ENCODE results near the gene SECTM1. TPM values are rescaled to one million over a fixed set of nuclear protein-coding genes. Genes with fewer than 3 reads are reported as not detected.

Gene SECTM1
- total RNA-seq, 1 donor from 2014 or later = not detected

GRCh38 chr17:82303944-82304808 is 29.4 kb downstream of the SECTM1 start:
- intact Hi-C loops (cut with micrococcal nuclease) = no loop called here
- ChIA-PET POLR2A (interaction anchor here (0.5 to 1.8 kb wide), 5 partner anchors 7 to 114 kb away, joined by 3 to 15 read pairs (median 4); partner anchors contain the start of gene HEXD), CTCF (interaction anchor here (7.2 kb wide), 1 partner anchor 17 kb away, joined by 58 read pairs; no protein-coding TSS in a partner anchor)
- no peaks in the 10 kb centered on the region for H3K36me3 Mint-ChIP-seq (ENCODE audit: low read depth)
- H3K9me3 Mint-ChIP-seq = no peaks in the 10 kb centered on the region
- no peak overlapping the region for H3K27ac Mint-ChIP-seq
- no peak for TF ChIP-seq CTCF (IDR thresholded peaks at IDR 0.05)
- H3K4me1 Mint-ChIP-seq = peaks cover 35% of the 10 kb centered on the region
- H3K27me3 Mint-ChIP-seq = no peaks in the 10 kb centered on the region
- ATAC-seq (ENCODE audit: low read depth) = no peak
- H3K4me3 Mint-ChIP-seq = no peak overlapping the region
- no peak for DNase-seq

GRCh38 chr17:82302991-82303943 is 30.3 kb downstream of the SECTM1 start:
- Mint-ChIP-seq H3K27ac (no peak overlapping the region), H3K27me3 (no peaks in the 10 kb centered on the region), H3K4me3 (no peak overlapping the region), H3K36me3 (ENCODE audit: low read depth) (no peaks in the 10 kb centered on the region), H3K4me1 (peaks cover 44% of the 10 kb centered on the region), H3K9me3 (no peaks in the 10 kb centered on the region)
- no peak for TF ChIP-seq CTCF (IDR thresholded peaks at IDR 0.05)
- CTCF ChIA-PET = interaction anchor here (1.9 to 7.2 kb wide), 2 partner anchors 8 to 18 kb away, joined by 5 to 58 read pairs; no protein-coding TSS in a partner anchor
- POLR2A ChIA-PET = interaction anchor here (0.5 to 3.3 kb wide), 7 partner anchors 11 to 115 kb away, joined by 3 to 35 read pairs (median 6); partner anchors contain the start of genes CSNK1D and HEXD
- intact Hi-C loops (cut with micrococcal nuclease) = no loop called here
- DNase-seq (no peak), ATAC-seq (ENCODE audit: low read depth) (no peak)

GRCh38 chr17:82302568-82302963 is 31.0 kb downstream of the SECTM1 start:
- TF ChIP-seq CTCF (IDR thresholded peaks at IDR 0.05) = no peak
- ChIA-PET POLR2A (interaction anchor here (1.4 to 3.3 kb wide), 5 partner anchors 10 to 97 kb away, joined by 3 to 35 read pairs (median 6); partner anchors contain the start of gene CSNK1D), CTCF (interaction anchor here (1.1 to 7.2 kb wide), 3 partner anchors 9 to 47 kb away, joined by 4 to 58 read pairs (median 5); no protein-coding TSS in a partner anchor)
- DNase-seq (no peak), ATAC-seq (ENCODE audit: low read depth) (no peak)
- intact Hi-C loops (cut with micrococcal nuclease) = no loop called here
- peak overlapping the region; percentile 35 for H3K4me3 Mint-ChIP-seq
- no peak overlapping the region for H3K27ac Mint-ChIP-seq
- H3K4me1 Mint-ChIP-seq = peaks cover 51% of the 10 kb centered on the region
- no peaks in the 10 kb centered on the region for H3K9me3 Mint-ChIP-seq
- H3K27me3 Mint-ChIP-seq = no peaks in the 10 kb centered on the region
- peaks cover 4% of the 10 kb centered on the region for H3K36me3 Mint-ChIP-seq (ENCODE audit: low read depth)

GRCh38 chr17:82301916-82302567 is 31.5 kb downstream of the SECTM1 start:
- no peak for ATAC-seq (ENCODE audit: low read depth)
- H3K4me1 Mint-ChIP-seq = peaks cover 56% of the 10 kb centered on the region
- H3K4me3 Mint-ChIP-seq = peak overlapping the region; percentile 35
- TF ChIP-seq CTCF (IDR thresholded peaks at IDR 0.05) = no peak
- ChIA-PET POLR2A (interaction anchor here (1.0 to 3.3 kb wide), 7 partner anchors 9 to 96 kb away, joined by 3 to 35 read pairs (median 5); partner anchors contain the start of gene CSNK1D), CTCF (interaction anchor here (1.1 to 7.2 kb wide), 5 partner anchors 10 to 96 kb away, joined by 4 to 58 read pairs (median 10); no protein-coding TSS in a partner anchor)
- peak; percentile 47 for DNase-seq
- no peaks in the 10 kb centered on the region for H3K9me3 Mint-ChIP-seq
- H3K36me3 Mint-ChIP-seq (ENCODE audit: low read depth) = peaks cover 4% of the 10 kb centered on the region
- no peaks in the 10 kb centered on the region for H3K27me3 Mint-ChIP-seq
- intact Hi-C loops (cut with micrococcal nuclease) = no loop called here
- peak overlapping the region; percentile 30 for H3K27ac Mint-ChIP-seq

Data from activated B cell treated with CpG ODN at 0.5 μM for 24 hours (primary cell).